Islet of Langerhans (tissue), 1 donor: ENCODE data around the gene TMEM14A.
"Not testable (repeated sequence)": the region's sequence is repeated elsewhere in the genome, so short reads cannot be mapped to it uniquely, and the experiment has no call there.

Source experiments
- FAIRE-seq: peaks from one replicate; lab custom pipeline; 2011; peaks lifted over from hg19 to GRCh38; lab: Jason Lieb, UNC

The TMEM14A gene

GRCh38 chr6:52661551-52661950 lies 9.4 kb upstream of the TMEM14A start:
- FAIRE-seq: no peak

GRCh38 chr6:52662031-52662430 lies 8.9 kb upstream of the TMEM14A start:
- FAIRE-seq: no peak

- peak; percentile 95 for FAIRE-seq
Measured at GRCh38 chr6:52663120-52663935, 7.6 kb upstream of the TMEM14A start.

DNA sequence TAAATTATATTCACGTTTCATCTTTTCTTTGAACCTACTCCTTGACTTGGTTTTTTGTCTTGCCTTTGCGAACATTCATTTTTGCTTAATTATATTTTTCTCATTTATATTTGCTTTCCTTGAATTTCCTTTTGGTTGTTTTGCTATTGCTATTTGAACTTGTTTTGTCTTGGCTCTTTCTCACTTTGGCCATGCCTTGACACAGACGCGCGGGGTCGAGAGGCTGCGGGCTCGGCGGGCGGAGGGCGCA lies 7.1 kb upstream of the TMEM14A start:
- no peak for FAIRE-seq

GRCh38 chr6:52664186-52664990 lies 6.5 kb upstream of the TMEM14A start:
- no peak for FAIRE-seq

DNA sequence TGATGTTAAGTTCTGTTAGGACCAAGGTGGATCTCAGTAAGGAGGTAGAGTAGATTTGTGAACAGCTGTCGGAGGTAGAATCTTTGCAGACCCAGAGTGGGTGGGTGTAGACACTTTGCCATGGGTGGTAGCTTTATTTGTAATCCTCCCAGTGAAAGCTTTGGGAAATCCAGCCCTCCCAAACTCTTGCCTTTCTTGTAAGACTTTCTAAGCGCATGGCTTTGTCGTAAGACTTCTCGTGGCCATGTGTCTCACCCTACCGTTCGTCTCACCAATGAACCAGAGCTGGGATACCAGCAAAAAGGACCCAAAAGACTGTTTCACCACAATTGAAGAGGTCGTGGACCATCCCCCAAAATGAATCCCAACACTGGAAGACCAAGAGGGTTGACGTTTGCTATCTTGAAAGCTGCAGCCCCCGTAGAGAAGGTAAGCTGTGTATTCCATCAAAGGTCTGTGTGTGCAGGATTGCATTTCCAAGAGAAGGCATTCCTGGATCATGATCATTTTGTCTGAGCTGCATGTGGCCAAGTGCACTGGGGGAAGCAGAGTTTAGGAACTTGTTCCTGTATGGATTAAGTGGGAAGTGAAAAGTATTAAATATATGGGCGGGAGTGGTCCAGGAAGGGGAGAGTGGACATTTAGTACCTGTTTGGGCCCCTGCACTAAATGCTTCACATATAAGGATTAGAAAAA lies 5.8 kb upstream of the TMEM14A start:
- FAIRE-seq: no peak

- no peak for FAIRE-seq
Measured at GRCh38 chr6:52666071-52666470, 4.8 kb upstream of the TMEM14A start.

DNA sequence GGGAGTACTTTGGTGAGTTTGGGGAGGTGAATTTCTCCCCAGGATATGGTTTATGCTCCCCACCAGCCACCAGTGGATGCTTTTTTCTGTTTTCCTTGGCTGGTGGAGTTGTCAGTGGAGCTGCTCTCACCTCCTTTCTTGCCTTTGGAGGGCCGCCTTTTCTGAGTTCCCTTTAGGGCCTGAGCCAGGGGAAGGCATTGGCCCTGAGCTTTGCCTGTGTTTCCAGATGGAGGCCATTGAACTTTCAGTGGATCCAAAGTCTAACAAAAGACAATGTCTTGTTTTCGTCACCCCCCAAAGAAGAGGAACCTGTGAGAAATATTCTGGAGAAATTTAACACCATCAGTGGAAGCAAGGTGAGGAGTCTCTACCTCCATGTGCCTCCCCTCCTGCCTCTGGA lies 4.4 kb upstream of the TMEM14A start:
- FAIRE-seq: no peak

- FAIRE-seq: no peak
Measured at GRCh38 chr6:52667572-52667971, 3.3 kb upstream of the TMEM14A start.

GRCh38 chr6:52671676-52672075 lies 763 bp downstream of the TMEM14A start:
- FAIRE-seq: no peak

- no peak for FAIRE-seq
Measured at GRCh38 chr6:52672412-52673025, 1.6 kb downstream of the TMEM14A start.

DNA sequence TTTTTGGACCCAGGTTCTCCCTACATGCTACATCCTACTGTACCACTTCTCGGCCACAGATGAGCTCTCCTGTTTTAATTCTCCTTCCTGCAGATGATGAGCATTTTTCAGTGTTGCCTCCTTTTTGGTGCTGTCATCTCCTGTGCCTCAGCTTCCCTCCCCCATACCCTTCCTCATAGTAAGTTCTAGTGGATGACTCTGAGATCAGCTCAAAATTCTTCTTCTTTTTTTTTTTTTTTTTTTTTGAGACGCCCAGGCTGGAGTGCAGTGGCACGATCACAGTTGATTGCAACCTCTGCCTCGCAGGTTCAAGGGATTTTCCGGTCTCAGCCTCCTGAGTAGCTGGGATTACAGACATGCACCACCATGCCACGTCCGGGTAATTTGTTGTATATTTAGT lies 3.8 kb downstream of the TMEM14A start:
- FAIRE-seq: no peak

GRCh38 chr6:52675372-52675771 lies 4.5 kb downstream of the TMEM14A start:
- no peak for FAIRE-seq

DNA sequence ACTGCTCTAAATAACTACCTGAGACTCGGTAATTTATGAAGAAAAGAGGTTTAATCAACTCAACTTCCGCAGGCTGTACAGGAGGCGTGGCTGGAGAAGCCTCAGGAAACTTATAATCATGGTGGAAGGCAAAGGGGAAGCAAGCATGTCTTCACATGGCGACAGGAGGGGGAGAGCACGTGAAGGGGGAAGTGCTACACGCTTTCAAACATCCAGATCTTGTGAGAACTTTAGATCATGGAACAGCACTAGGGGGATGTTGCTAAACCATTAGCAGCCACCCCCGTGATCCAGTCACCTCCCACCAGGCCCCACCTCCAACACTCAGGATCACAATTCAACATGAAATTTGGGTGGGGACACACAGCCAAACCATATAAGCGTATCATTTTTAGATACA lies 5.7 kb downstream of the TMEM14A start:
- not testable (repeated sequence) for FAIRE-seq

DNA sequence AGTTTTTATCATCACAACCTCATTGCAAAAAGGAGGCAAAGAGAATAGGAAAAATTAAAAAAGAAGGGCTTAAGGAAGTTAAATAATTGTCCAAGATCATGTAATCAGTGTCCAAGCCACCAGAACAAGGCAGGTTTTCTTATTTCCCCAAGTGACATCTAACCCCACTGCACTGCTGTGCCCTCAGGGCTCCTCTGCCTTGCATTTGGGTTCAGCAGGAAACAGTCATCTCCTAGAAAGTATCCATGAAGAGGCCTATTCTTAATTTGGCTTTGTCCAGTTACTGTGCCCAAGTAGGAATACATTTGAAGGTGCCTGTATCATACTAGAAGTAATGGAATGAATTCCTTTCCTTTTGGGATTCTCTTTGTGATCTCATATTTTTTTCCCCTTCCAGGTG lies 10.5 kb downstream of the TMEM14A start:
- no peak for FAIRE-seq

DNA sequence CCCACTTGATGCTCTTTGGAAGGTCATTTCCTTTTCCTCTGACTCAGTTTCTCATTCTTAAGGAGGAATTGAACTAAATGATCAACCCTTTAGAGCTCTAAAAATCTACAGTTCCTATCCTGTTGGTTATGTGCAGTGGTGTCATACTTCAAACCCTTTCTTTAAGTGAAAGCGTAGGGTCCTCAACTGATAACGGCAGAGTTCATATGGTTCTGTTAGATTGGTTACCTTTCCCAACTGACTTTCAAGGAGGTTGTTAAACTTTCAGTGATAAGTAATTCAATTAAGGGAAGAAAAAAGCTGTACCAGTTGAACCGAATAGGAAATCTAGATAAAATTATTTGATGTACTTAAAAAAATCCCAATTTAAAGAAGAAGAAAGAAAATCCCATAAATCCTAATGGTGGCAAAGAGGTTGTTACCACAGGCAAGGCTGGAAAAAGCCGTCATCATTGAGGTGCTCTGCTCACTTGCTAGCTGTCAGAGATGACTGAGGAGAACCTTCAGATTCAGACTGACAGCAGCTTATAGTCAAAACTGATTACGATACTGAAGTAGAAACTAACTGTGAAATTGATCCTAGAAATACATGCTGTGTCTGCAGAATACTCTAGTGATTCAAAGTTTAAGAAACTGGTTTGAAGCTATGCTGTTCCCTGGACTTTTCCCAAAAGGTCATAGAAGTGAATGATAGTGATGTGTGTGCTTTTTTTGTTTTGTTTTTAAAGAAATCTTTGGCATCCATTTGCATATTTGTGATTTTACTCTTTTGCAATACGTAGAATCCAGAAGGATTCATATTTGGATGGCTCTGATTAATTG lies 16.2 kb downstream of the TMEM14A start:
- FAIRE-seq: no peak

DNA sequence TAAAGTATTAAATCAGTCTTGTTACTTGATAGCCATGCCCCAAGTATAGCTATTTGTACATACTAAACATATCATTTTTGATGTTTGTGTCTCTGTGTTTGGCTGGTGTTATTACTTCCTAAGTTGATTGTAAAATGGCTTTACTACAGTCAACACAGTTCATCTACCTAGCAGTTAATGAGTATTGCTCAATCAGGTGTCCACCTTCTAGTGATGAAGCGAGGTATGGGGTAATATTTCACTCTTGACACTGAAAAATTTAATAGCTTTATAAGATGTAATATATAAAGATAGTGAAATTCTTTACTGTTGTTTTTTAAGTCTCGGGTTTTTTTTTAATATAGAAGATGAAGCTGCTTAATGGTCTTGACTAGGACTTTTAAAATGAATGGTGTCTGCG lies 18.9 kb downstream of the TMEM14A start:
- no peak for FAIRE-seq

DNA sequence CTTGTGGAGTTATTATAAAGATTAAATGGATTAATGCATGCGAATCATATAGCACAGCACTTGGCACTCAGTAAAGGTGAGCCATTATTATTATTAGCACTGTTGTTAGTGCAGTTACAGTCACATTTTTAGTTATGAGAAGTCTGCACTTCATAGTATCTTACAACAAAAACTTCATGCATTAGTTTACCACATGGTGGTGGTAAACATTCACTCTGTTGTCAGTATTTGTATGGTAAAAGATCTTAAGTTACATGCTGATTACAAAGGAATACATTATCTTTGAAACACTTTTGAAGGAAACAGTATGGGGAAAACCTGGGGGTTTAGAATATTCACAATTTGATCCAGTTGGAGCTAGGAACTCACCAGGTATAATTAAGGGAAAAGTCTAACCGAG lies 20.8 kb downstream of the TMEM14A start:
- no peak for FAIRE-seq

DNA sequence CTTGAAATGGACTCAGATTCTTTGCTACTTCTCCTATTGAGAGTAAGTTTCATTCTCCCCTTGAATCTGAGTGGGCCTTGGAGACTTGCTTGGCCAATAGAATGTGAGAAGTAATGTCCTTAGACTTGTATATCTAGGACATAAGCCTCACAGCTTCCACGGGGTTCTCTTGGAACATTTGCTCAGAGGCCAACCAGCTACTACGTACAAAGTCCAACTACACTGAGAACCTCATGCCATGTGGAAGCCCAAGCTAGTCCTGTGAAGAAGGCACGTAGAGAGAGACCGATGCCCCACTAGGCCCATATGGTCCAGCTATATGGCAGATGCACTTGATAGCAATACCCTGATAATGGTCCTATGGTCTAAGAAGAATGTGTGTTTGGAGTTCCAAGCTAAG lies 22.9 kb downstream of the TMEM14A start:
- FAIRE-seq: no peak

- no peak for FAIRE-seq
Measured at GRCh38 chr6:52694404-52694803, 23.5 kb downstream of the TMEM14A start.

- FAIRE-seq: no peak
Measured at GRCh38 chr6:52696418-52696817, 25.5 kb downstream of the TMEM14A start.

GRCh38 chr6:52697903-52698302 lies 27.0 kb downstream of the TMEM14A start:
- no peak for FAIRE-seq
